Stomach (tissue), 9 donors: ENCODE measurements around the gene ATP8B4. TPM values are rescaled to one million over a fixed set of nuclear protein-coding genes. Genes with fewer than 3 reads are reported as not detected.
A peak's percentile ranks its signal among the peaks of the same experiment; 100 is the strongest.

ENCODE experiments used
- DNase-seq, 2 donors: peaks; one replicate each; pipeline versions ENCODE4 v3.0.0 to v3.0.0-alpha.2; 2013 to 2019
- H3K27ac ChIP-seq, 5 donors: fragments of 200-600 bp in 4 of 5; sonication (generic) in 4 of 5; one replicate each; pipeline ENCODE4 v1.5.1; 2013 to 2019; ENCODE audit warnings: mild to moderate bottlenecking in 1 of 5, moderate library complexity in 1 of 5
- H3K27me3 ChIP-seq, 3 donors: fragments of 200-600 bp; sonication (generic); one replicate each; pipeline ENCODE4 v1.5.1; 2017 to 2019; ENCODE audit warnings: mixed run types in 1 of 3
- H3K36me3 ChIP-seq, 4 donors: fragments of 200-600 bp; sonication (generic); 1 replicate in 3 of 4; 2 replicates in 1 of 4; pipeline ENCODE4 v1.5.1; 2016 to 2019
- H3K4me1 ChIP-seq, 4 donors: fragments of 200-600 bp; sonication (generic); one replicate each; pipeline ENCODE4 v1.5.1; 2016 to 2019
- H3K4me3 ChIP-seq, 4 donors: fragments of 200-600 bp; sonication (generic) in 3 of 4; one replicate each; pipeline ENCODE4 v1.5.1; 2016 to 2019; ENCODE audit warnings: mild to moderate bottlenecking in 1 of 4
- H3K9me3 ChIP-seq, 4 donors: fragments of 200-600 bp; sonication (generic); one replicate each; pipeline ENCODE4 v1.5.1; 2016 to 2019
- CTCF ChIP-seq, 7 experiments: fragments of 450-650 bp in 4 of 7; fragments of 200-600 bp in 3 of 7; sonication (generic) in 3 of 7; IDR thresholded peaks; one replicate each; pipeline ENCODE4 v1.5.1; 2016 to 2019; ENCODE audit warnings: antibody characterized with exemption in 7 of 7, control low read depth in 2 of 7, mild to moderate bottlenecking in 1 of 7
- EP300 ChIP-seq: sonication (generic); formaldehyde crosslinking; IDR thresholded peaks from one replicate; pipeline ENCODE4 v1.6.1; 2017; ENCODE audit warnings: antibody characterized with exemption
- POLR2A ChIP-seq, 4 donors: fragments of 450-650 bp; IDR thresholded peaks; one replicate each; pipeline ENCODE4 v1.6.1; 2016; ENCODE audit warnings: antibody characterized with exemption in 4 of 4, control low read depth in 2 of 4, mild to moderate bottlenecking in 1 of 4, moderate library complexity in 1 of 4
- POLR2AphosphoS5 ChIP-seq, 3 donors: sonication (generic); formaldehyde crosslinking; IDR thresholded peaks; one replicate each; pipeline ENCODE4 v1.6.1; 2016; ENCODE audit warnings: antibody characterized with exemption in 3 of 3
- WGBS, 5 donors: extraction: QIAGEN DNeasy Blood & Tissue Kit in 3 of 5; methylation state at CpG; one replicate each; pipeline versions ENCODE4 v1.1.5 to v1.1.7; 2013 to 2018; 5-methylcytosine and 5-hydroxymethylcytosine counted together
- intact Hi-C: fragments of 100-400 bp; cut with DNase I; formaldehyde crosslinking; loops from one replicate; pipeline ENCODE4 v1.15.1; 2023; ENCODE audit warnings: low total_unique reads
- polyA plus RNA-seq, 3 donors: library from polyadenylated mRNA; stranded (reverse); fragments of 200-250 nt; gene quantifications; one replicate each; pipeline ENCODE4 v1.2.3, GENCODE V29; 2013
- total RNA-seq, 5 donors: library from RNA; depleted of rRNA; stranded (reverse); fragments of >200 nt; gene quantifications; one replicate each; pipeline versions ENCODE4 v1.1.0 to v1.2.3, GENCODE V29; 2014 to 2016
- donor health status: healthy with polysubstance abuse.
- donor health status: Bipolar disorder and iron deficiency.
- donor health status: healthy.

The ATP8B4 gene
- total and polyA plus RNA-seq, 8 donors = under 0.01 to 14.3 (median 1.6) TPM

- no peaks in the 10 kb centered on the region for H3K9me3 ChIP-seq
- H3K4me3 ChIP-seq = no peak overlapping the region
- DNase-seq = no peak
- no peaks in the 10 kb centered on the region for H3K27me3 ChIP-seq
- H3K27ac ChIP-seq = no peak overlapping the region
- intact Hi-C loops = no loop called here
- H3K36me3 ChIP-seq = no peaks in the 10 kb centered on the region
- TF ChIP-seq EP300 (no peak), POLR2AphosphoS5 (IDR thresholded peaks at IDR 0.05) (no peak), CTCF (IDR thresholded peaks at IDR 0.05) (no peak)
- H3K4me1 ChIP-seq = no peaks in the 10 kb centered on the region
Observed at GRCh38 chr15:49870472-49870871, 248.6 kb downstream of the ATP8B4 start.

DNA sequence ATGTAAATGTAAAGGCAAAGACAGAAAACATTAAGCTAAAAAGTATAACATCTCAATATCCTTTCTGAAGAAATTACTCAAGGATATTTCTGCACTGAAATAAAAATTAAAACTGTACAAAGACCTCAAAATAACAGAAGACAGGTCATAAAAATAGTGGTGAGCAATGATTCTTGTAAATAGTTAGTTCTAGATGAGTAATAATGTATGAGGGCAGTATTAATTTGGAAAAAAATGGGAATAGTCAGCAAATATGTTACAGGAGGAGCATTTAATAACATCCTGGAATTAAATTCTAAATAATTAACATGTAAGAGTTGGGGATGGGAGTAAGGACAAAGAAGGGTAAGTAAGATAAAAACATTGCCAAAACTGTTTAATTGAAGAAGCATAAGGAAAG is 250.7 kb downstream of the ATP8B4 start:
- DNase-seq = no peak
- H3K27me3 ChIP-seq = no peaks in the 10 kb centered on the region
- no peaks in the 10 kb centered on the region for H3K9me3 ChIP-seq
- no peak for TF ChIP-seq CTCF (IDR thresholded peaks at IDR 0.05)
- H3K36me3 ChIP-seq = no peaks in the 10 kb centered on the region
- H3K27ac ChIP-seq = no peak overlapping the region
- H3K4me3 ChIP-seq = no peak overlapping the region
- no peaks in the 10 kb centered on the region for H3K4me1 ChIP-seq
- intact Hi-C loops = no loop called here

DNA sequence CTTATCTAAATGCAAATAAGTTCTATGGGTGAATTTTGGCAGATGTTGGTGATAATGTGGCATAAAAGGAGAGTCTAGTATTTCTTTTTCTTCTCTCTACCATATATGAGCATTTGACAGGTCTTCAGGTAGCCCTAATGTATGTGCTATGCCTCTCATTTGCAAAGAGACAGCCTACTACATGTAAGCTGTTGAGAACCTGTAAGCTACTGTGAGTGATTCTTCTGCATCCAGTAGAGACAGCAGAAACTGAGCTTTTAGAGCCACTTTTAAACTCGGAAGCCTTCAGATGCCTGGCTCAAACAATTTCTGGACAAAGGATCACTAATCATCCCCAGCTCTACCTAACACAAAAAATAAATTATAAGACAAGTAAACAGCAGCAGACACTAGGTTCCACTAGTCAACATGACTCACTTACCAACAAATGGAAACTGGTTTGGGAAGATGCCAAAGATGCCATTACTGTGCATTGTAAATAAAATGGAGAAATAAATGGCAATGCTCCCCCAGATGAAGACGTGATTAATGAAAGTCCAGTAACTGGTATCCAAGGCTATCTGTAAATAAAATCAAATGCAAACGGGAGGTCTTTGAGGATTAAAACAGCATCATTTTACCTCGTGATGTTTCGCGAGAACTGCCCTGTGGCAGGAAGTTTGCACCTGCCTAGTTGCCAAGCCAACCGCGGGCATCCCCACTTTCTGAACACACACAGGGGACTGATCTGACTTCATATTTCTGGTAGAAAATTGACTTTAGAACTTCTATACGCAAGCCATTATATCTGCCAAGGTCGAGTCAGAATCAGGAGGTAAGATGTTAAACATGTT is 252.9 kb downstream of the ATP8B4 start:
- intact Hi-C loops = no loop called here
- Histone ChIP-seq H3K4me3 (no peak overlapping the region), H3K4me1 (no peaks in the 10 kb centered on the region), H3K36me3 (no peaks in the 10 kb centered on the region), H3K27me3 (no peaks in the 10 kb centered on the region), H3K27ac (no peak overlapping the region), H3K9me3 (no peaks in the 10 kb centered on the region)
- TF ChIP-seq EP300 (no peak), CTCF (IDR thresholded peaks at IDR 0.05) (no peak)
- no peak for DNase-seq
- 80 to 90% (median 85%) methylated on average over 10 of the region's 10 CpGs for WGBS, 5 donors

- no peak overlapping the region for H3K4me3 ChIP-seq
- H3K9me3 ChIP-seq = no peaks in the 10 kb centered on the region
- no peaks in the 10 kb centered on the region for H3K27me3 ChIP-seq
- intact Hi-C loops = no loop called here
- 71 to 90% (median 77%) methylated on average over 2 of the region's 2 CpGs for WGBS, 5 donors
- TF ChIP-seq EP300 (no peak), POLR2A (IDR thresholded peaks at IDR 0.05) (no peak), CTCF (IDR thresholded peaks at IDR 0.05) (no peak), POLR2AphosphoS5 (IDR thresholded peaks at IDR 0.05) (no peak)
- H3K4me1 ChIP-seq = no peaks in the 10 kb centered on the region
- peak overlapping the region in 2 of 5 donors; percentile 25 to 38 for H3K27ac ChIP-seq
- H3K36me3 ChIP-seq = no peaks in the 10 kb centered on the region
- DNase-seq = no peak
Observed at GRCh38 chr15:49864251-49864650, 254.8 kb downstream of the ATP8B4 start.
